Neural progenitor cell (in vitro differentiated cells): Measurements from ENCODE around the gene BTBD9.

Experiments used
- CTCF ChIP-seq: fragments of 200-600 bp; sonication (generic); IDR thresholded peaks from 2 replicates; pipeline ENCODE4 v1.5.1; 2017; ENCODE audit warnings: antibody characterized with exemption, mild to moderate bottlenecking
- EZH2 ChIP-seq: fragments of 200-600 bp; sonication (generic); IDR thresholded peaks from 2 replicates; pipeline ENCODE4 v1.6.1; 2017; ENCODE audit warnings: antibody characterized with exemption, mild to moderate bottlenecking, moderate library complexity

GRCh38 chr6:38487423-38487822 lies 152.3 kb downstream of the BTBD9 start:
- TF ChIP-seq CTCF = no peak
- no peak for TF ChIP-seq EZH2
